ENCODE results near the gene MRPL10.

MRPL10 gene

DNA sequence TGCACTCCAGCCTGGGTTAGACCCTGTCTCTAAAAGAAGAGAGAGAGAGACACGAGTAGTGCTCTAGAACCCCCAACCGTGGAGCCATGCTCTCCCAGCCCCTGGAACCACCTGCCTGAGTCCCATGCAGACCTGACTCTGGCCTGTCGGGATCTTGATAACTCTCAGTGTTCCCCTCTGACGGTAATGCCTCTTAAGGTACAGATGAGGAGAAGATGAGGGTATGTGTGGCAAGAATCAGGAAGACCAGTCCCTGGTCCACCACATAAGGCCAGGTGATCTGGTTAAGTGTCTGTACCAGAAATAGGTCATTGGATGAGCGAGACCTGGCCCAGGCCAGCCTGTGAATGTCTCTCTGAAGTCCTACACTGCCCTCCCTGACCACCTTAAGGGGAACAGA lies 28.1 kb downstream of the MRPL10 start:
- no peak for TF ChIP-seq CTCF (IDR thresholded peaks at IDR 0.05; ENCODE audit: insufficient read depth, missing control alignments)
- DNase-seq (ENCODE audit: insufficient read length, low spot score): no peak
- no peak for FAIRE-seq

DNA sequence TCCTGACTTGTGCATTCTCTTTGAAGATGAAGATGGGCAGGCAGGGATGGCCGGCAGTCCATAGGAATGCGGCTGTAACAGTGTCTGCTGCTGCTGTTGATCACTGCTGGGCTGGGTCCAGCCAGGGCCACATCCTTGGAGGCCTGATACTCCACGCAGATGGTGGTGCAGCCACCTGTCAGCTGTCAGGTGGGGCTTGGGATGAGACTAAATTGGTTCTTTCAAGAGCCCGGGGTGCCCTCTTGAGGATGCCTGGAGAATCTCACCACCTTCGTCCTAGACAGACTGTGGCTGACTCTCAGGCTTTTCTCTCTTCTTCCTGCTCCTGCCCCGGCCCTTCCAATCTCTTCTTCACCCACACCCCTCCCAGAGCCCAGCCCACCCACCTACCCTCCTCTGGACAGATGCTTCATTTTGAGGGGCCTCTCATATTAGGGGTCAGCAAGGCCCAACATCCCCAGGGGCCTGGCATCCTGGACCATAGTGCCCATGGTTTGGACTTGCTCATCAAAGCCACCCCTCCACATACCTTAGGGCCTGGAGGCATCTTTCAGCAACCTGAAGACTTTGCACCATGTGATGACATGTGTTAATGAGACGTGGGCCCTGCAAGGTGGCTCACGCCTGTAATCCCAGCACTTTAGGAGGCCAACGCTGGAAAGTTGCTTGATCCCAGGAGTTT lies 28.9 kb downstream of the MRPL10 start:
- no peak for FAIRE-seq

DNA sequence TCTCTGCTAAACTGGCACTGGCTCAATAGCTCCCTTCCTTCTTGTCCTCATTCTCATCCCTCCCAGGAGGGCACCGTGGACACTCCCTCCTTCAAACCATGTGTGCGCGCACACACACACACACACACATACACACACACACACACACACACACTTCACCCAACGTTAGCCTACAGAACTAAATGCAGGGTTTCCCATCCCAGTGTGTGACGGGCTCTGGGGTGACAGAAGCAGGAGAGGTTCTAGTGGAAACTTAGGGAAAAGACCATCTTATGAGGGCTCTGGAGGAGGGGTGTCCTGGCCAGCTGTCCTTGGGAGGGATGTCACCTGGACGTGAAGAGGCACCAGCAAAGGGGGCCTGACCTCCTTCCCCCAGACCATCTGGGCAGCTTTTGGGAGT lies 29.4 kb downstream of the MRPL10 start:
- DNase-seq (ENCODE audit: insufficient read length, low spot score) (no peak), FAIRE-seq (no peak)
- no peak for TF ChIP-seq CTCF (IDR thresholded peaks at IDR 0.05; ENCODE audit: insufficient read depth, missing control alignments)

More for the DNA sequence above, 28.9 kb downstream of the MRPL10 start:
- TF ChIP-seq CTCF (IDR thresholded peaks at IDR 0.05; ENCODE audit: insufficient read depth, missing control alignments): peak; percentile 75
- peak; percentile 80 for DNase-seq (ENCODE audit: insufficient read length, low spot score)

DNA sequence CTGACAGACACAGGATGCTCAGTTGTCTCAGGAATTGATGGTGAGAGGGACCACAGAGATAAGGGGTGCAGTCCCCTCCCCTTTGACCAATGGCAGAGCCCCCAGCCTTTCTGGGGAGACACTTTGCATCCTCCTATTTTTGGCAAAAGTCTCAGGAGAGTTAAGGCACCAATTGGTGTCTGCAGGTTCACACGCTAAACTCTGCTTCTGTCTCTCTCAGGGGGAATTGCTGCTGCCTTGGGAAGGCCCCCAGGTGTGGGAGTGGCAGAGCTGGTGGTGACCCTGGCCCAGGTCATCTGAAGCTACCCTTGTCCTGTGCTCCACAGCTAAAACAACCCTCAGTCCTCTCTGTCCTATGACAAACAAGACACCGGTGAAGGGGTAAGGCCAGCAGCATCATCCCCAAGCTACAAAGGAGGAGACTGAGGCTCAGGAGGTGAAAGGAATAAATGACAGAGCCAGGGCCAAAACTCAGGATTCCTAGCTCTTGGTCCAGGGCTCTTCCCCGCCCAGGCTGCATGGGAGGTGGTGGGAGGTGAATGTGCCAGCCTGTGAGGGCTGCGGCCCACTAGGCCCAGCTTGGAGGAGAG lies 30.1 kb downstream of the MRPL10 start:
- TF ChIP-seq CTCF (IDR thresholded peaks at IDR 0.05; ENCODE audit: insufficient read depth, missing control alignments): no peak
- FAIRE-seq (no peak), DNase-seq (ENCODE audit: insufficient read length, low spot score) (no peak)

GRCh38 chr17:47800686-47801085 lies 30.7 kb downstream of the MRPL10 start:
- DNase-seq (ENCODE audit: insufficient read length, low spot score): no peak
- no peak for TF ChIP-seq CTCF (IDR thresholded peaks at IDR 0.05; ENCODE audit: insufficient read depth, missing control alignments)
- no peak for FAIRE-seq

- no peak for FAIRE-seq
- TF ChIP-seq CTCF (IDR thresholded peaks at IDR 0.05; ENCODE audit: insufficient read depth, missing control alignments): no peak
- no peak for DNase-seq (ENCODE audit: insufficient read length, low spot score)
These were observed 33.5 kb downstream of the MRPL10 start for GRCh38 chr17:47797797-47798196.

GRCh38 chr17:47792979-47793378 lies 38.4 kb downstream of the MRPL10 start:
- TF ChIP-seq CTCF (IDR thresholded peaks at IDR 0.05; ENCODE audit: insufficient read depth, missing control alignments): no peak
- FAIRE-seq: no peak
- no peak for DNase-seq (ENCODE audit: insufficient read length, low spot score)

All from D721Med (cell line).